Trophoblast cell (in vitro differentiated cells and primary cell): ENCODE results near the gene BCL2L1.
A peak's percentile ranks its signal among the peaks of the same experiment; 100 is the strongest.

ENCODE experiments used
- DNase-seq, 2 donors: peaks; one replicate each; pipeline ENCODE4 v3.0.0-alpha.2; 2016
- H2AFZ ChIP-seq: 2 replicates; pipeline ENCODE4 v1.6.1; 2013; ENCODE audit warnings: low read length, moderate library complexity, mild to moderate bottlenecking; ENCODE audit not compliant: insufficient read depth, poor library complexity
- H2AK5ac ChIP-seq: 2 replicates; pipeline ENCODE4 v1.6.1; 2013; ENCODE audit warnings: mild to moderate bottlenecking, low read length
- H2BK120ac ChIP-seq: 2 replicates; pipeline ENCODE4 v1.6.1; 2013; ENCODE audit warnings: low read length, mild to moderate bottlenecking, moderate library complexity; ENCODE audit not compliant: insufficient read depth, poor library complexity
- H2BK12ac ChIP-seq: 2 replicates; pipeline ENCODE4 v1.6.1; 2013; ENCODE audit warnings: mild to moderate bottlenecking, low read length, moderate library complexity
- H2BK5ac ChIP-seq: 2 replicates; pipeline ENCODE4 v1.6.1; 2013; ENCODE audit warnings: low read length, low read depth, moderate library complexity, mild to moderate bottlenecking; ENCODE audit not compliant: poor library complexity
- H3K14ac ChIP-seq: 2 replicates; pipeline ENCODE4 v1.6.1; 2013; ENCODE audit warnings: mild to moderate bottlenecking, low read length
- H3K18ac ChIP-seq: 2 replicates; pipeline ENCODE4 v1.6.1; 2013; ENCODE audit warnings: mild to moderate bottlenecking, low read length
- H3K23ac ChIP-seq: 2 replicates; pipeline ENCODE4 v1.6.1; 2013; ENCODE audit warnings: low read length
- H3K27ac ChIP-seq: 2 replicates; pipeline ENCODE4 v1.5.1; 2013; ENCODE audit warnings: low read depth, mild to moderate bottlenecking, inconsistent platforms, low read length, moderate library complexity
- H3K27me3 ChIP-seq: 2 replicates; pipeline ENCODE4 v1.6.1; 2013; ENCODE audit warnings: inconsistent platforms, mild to moderate bottlenecking, low read length, moderate library complexity; ENCODE audit not compliant: insufficient read depth
- H3K36me3 ChIP-seq, 2 experiments: 1 replicate in 1 of 2; 2 replicates in 1 of 2; pipeline ENCODE4 v1.6.1; 2013; ENCODE audit warnings: low read length in 2 of 2, mild to moderate bottlenecking in 2 of 2, moderate library complexity in 1 of 2; ENCODE audit not compliant: insufficient read depth in 2 of 2, control insufficient read depth in 1 of 2
- H3K4ac ChIP-seq: 2 replicates; pipeline ENCODE4 v1.6.1; 2013; ENCODE audit warnings: low read depth, mild to moderate bottlenecking, low read length, moderate library complexity
- H3K4me1 ChIP-seq, 2 experiments: 1 replicate in 1 of 2; 2 replicates in 1 of 2; pipeline ENCODE4 v1.6.1; 2013; ENCODE audit warnings: low read length in 2 of 2, mild to moderate bottlenecking in 2 of 2, moderate library complexity in 1 of 2; ENCODE audit not compliant: insufficient read depth in 2 of 2, control insufficient read depth in 1 of 2
- H3K4me2 ChIP-seq: 2 replicates; pipeline ENCODE4 v1.6.1; 2013; ENCODE audit warnings: inconsistent platforms, mild to moderate bottlenecking, low read length, moderate library complexity
- H3K4me3 ChIP-seq: 2 replicates; pipeline ENCODE4 v1.5.1; 2013; ENCODE audit warnings: mild to moderate bottlenecking, low read depth, low read length, inconsistent platforms
- H3K79me1 ChIP-seq: one replicate; pipeline ENCODE4 v1.6.1; 2013; ENCODE audit warnings: low read length
- H3K79me2 ChIP-seq: 2 replicates; pipeline ENCODE4 v1.6.1; 2013; ENCODE audit warnings: low read length, mild to moderate bottlenecking; ENCODE audit not compliant: control insufficient read depth, insufficient read depth, poor library complexity
- H3K9ac ChIP-seq: 2 replicates; pipeline ENCODE4 v1.6.1; 2013; ENCODE audit warnings: mild to moderate bottlenecking, low read length
- H3K9me3 ChIP-seq: 2 replicates; pipeline ENCODE4 v1.6.1; 2013; ENCODE audit warnings: low read depth, mild to moderate bottlenecking, control low read depth, inconsistent platforms, low read length; ENCODE audit not compliant: insufficient read depth
- H4K12ac ChIP-seq: 2 replicates; pipeline ENCODE4 v1.6.1; 2013; ENCODE audit warnings: low read depth, mild to moderate bottlenecking, low read length, moderate library complexity
- H4K8ac ChIP-seq: 2 replicates; pipeline ENCODE4 v1.6.1; 2013; ENCODE audit warnings: low read depth, mild to moderate bottlenecking, low read length, moderate library complexity
- H4K91ac ChIP-seq: one replicate; pipeline ENCODE4 v1.6.1; 2013; ENCODE audit warnings: low read depth, mild to moderate bottlenecking, low read length, moderate library complexity
- WGBS: extraction: QIAGEN DNeasy Blood & Tissue Kit; methylation state at CpG from one replicate; pipeline ENCODE4 v1.1.7; 2013; ENCODE audit warnings: missing lambda C conversion rate; ENCODE audit not compliant: insufficient read length, insufficient coverage; ENCODE audit errors: extremely low coverage; 5-methylcytosine and 5-hydroxymethylcytosine counted together

The BCL2L1 gene

GRCh38 chr20:31713312-31714273, 9.1 kb downstream of the BCL2L1 start:
- H3K23ac ChIP-seq, result no peak overlapping the region
- H3K4me1 ChIP-seq, result peaks cover 16 to 22% of the 10 kb centered on the region in 2 experiments

DNA sequence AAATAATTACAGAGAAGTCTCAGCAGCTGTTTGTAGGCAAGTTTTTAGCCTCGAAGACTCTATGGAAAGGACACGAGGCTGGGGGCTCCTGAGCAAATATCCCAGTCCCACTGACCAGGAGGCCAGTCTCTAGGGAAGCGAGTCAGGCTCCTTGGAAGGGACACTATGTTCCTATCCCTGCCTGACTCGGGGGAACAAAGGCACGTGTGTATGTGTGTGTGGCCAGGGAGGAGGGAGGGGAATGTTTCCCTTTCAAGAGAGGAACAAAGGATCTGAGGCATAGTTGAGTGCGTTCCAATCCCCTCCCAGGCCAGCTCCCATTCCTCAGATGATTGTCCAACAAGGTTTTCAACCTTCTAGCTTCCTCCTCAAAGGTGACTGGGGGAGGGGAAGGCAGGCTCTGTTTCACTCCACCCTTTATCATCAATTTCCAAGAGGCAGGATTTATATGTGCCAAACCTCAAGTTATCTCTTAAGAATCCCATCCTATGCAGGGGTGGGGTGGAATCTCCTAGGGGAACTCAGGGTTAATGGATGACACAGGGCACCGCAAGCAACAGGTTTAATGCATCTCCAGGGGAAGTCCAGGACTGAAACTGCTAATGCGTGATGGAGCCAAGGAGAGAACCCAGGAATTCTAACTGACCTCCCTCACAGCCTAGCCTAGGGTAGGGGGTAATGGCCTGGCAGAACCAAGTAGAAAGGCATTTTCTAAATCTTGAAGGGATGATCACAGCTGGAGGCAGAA, 9.9 kb downstream of the BCL2L1 start:
- H3K4me2 ChIP-seq, result peak overlapping the region; percentile 32
- H3K27me3 ChIP-seq, result no peaks in the 10 kb centered on the region
- no peaks in the 10 kb centered on the region for H3K9me3 ChIP-seq
- peak overlapping the region; percentile 83 for H2AFZ ChIP-seq
- DNase-seq, result peak; percentile 33 to 62
- no peak overlapping the region for H3K4me3 ChIP-seq
- peak overlapping the region; percentile 88 for H4K12ac ChIP-seq
- no peak overlapping the region for H3K9ac ChIP-seq
- peak overlapping the region; percentile 90 for H3K14ac ChIP-seq
- peak overlapping the region; percentile 86 for H4K8ac ChIP-seq
- peaks cover 0 to 8% of the 10 kb centered on the region in 2 experiments for H3K36me3 ChIP-seq
- peaks cover 19 to 21% of the 10 kb centered on the region in 2 experiments for H3K4me1 ChIP-seq
- peak overlapping the region; percentile 56 for H2AK5ac ChIP-seq
- peak overlapping the region; percentile 81 for H3K4ac ChIP-seq
- H3K23ac ChIP-seq, result no peak overlapping the region
- no CpG with 5 or more reads among the region's 8 CpGs for WGBS
- peak overlapping the region; percentile 94 for H3K18ac ChIP-seq
- H3K27ac ChIP-seq, result peak overlapping the region; percentile 95
- peak overlapping the region; percentile 99 for H2BK5ac ChIP-seq
- peak overlapping the region; percentile 99 for H2BK12ac ChIP-seq
- peaks cover 22% of the 10 kb centered on the region for H3K79me1 ChIP-seq
- H4K91ac ChIP-seq, result peak overlapping the region; percentile 99
- H2BK120ac ChIP-seq, result peak overlapping the region; percentile 96
- peaks cover 8% of the 10 kb centered on the region for H3K79me2 ChIP-seq

More at GRCh38 chr20:31713312-31714273, 9.1 kb downstream of the BCL2L1 start:
- H4K8ac ChIP-seq, result peak overlapping the region; percentile 86
- peak overlapping the region; percentile 95 for H3K27ac ChIP-seq
- no peaks in the 10 kb centered on the region for H3K9me3 ChIP-seq
- H4K12ac ChIP-seq, result peak overlapping the region; percentile 88
- peak overlapping the region; percentile 99 for H2BK5ac ChIP-seq
- H3K14ac ChIP-seq, result peak overlapping the region; percentile 90
- peak overlapping the region; percentile 99 for H4K91ac ChIP-seq
- H2BK12ac ChIP-seq, result peak overlapping the region; percentile 99
- H2AK5ac ChIP-seq, result peak overlapping the region; percentile 56
- no peak overlapping the region for H3K4me3 ChIP-seq
- no peak overlapping the region for H3K9ac ChIP-seq
- peaks cover 22% of the 10 kb centered on the region for H3K79me1 ChIP-seq
- H3K36me3 ChIP-seq, result peaks cover 0 to 5% of the 10 kb centered on the region in 2 experiments
- H2AFZ ChIP-seq, result peak overlapping the region; percentile 83
- peaks cover 10% of the 10 kb centered on the region for H3K79me2 ChIP-seq
- no CpG with 5 or more reads among the region's 9 CpGs for WGBS
- peak overlapping the region; percentile 96 for H2BK120ac ChIP-seq
- H3K18ac ChIP-seq, result peak overlapping the region; percentile 94
- H3K27me3 ChIP-seq, result no peaks in the 10 kb centered on the region
- peak in 1 of 2 donors; percentile 32 for DNase-seq
- H3K4ac ChIP-seq, result peak overlapping the region; percentile 81
- peak overlapping the region; percentile 32 for H3K4me2 ChIP-seq

- H2BK120ac ChIP-seq, result peak overlapping the region; percentile 96
- DNase-seq, result no peak
These were observed 10.5 kb downstream of the BCL2L1 start for GRCh38 chr20:31712112-31712553.

More at GRCh38 chr20:31712112-31712553, 10.5 kb downstream of the BCL2L1 start:
- Histone ChIP-seq H3K4ac (peak overlapping the region; percentile 24), H3K4me1 (peaks cover 18 to 21% of the 10 kb centered on the region in 2 experiments), H3K79me1 (peaks cover 22% of the 10 kb centered on the region), H3K14ac (peak overlapping the region; percentile 38), H2BK5ac (peak overlapping the region; percentile 99), H4K8ac (peak overlapping the region; percentile 3), H3K4me3 (no peak overlapping the region), H3K36me3 (peaks cover 0 to 8% of the 10 kb centered on the region in 2 experiments), H3K23ac (no peak overlapping the region), H3K79me2 (peaks cover 8% of the 10 kb centered on the region), H3K18ac (peak overlapping the region; percentile 21), H2BK12ac (peak overlapping the region; percentile 37), H4K91ac (peak overlapping the region; percentile 99), H3K27me3 (no peaks in the 10 kb centered on the region), H2AK5ac (peak overlapping the region; percentile 33), H3K9ac (no peak overlapping the region), H4K12ac (no peak overlapping the region), H2AFZ (no peak overlapping the region), H3K9me3 (no peaks in the 10 kb centered on the region), H3K4me2 (no peak overlapping the region), H3K27ac (peak overlapping the region; percentile 95)
- no CpG with 5 or more reads among the region's 5 CpGs for WGBS
